ENCODE results near the gene CCDC112. TPM values are rescaled to one million over a fixed set of nuclear protein-coding genes. Genes with fewer than 3 reads are reported as not detected.

Gene CCDC112
- total RNA-seq, 1 donor from 2014 or later, result 9.1 TPM

- Mint-ChIP-seq H3K4me3 (no peak overlapping the region), H3K36me3 (peaks cover 10% of the 10 kb centered on the region), H3K27me3 (ENCODE audit: low read depth) (no peaks in the 10 kb centered on the region), H3K9me3 (no peaks in the 10 kb centered on the region), H3K27ac (no peak overlapping the region), H3K4me1 (peaks cover 4% of the 10 kb centered on the region)
- no peak for DNase-seq (ENCODE audit: low spot score in 2 of 2, unreplicated experiment in 2 of 2)
- TF ChIP-seq CTCF (IDR thresholded peaks at IDR 0.05; ENCODE audit: unreplicated experiment), result no peak
These were observed 54.4 kb downstream of the CCDC112 start for GRCh38 chr5:115241881-115242642.

GRCh38 chr5:115237066-115237465 is 59.4 kb downstream of the CCDC112 start:
- no peak for TF ChIP-seq CTCF (IDR thresholded peaks at IDR 0.05; ENCODE audit: unreplicated experiment)
- no peak for DNase-seq (ENCODE audit: low spot score in 2 of 2, unreplicated experiment in 2 of 2)
- Mint-ChIP-seq H3K4me1 (peaks cover 2% of the 10 kb centered on the region), H3K4me3 (no peak overlapping the region), H3K27me3 (ENCODE audit: low read depth) (no peaks in the 10 kb centered on the region), H3K36me3 (peaks cover 16% of the 10 kb centered on the region), H3K9me3 (no peaks in the 10 kb centered on the region), H3K27ac (no peak overlapping the region)

GRCh38 chr5:115236599-115236998 is 59.9 kb downstream of the CCDC112 start:
- no peak overlapping the region for H3K27ac Mint-ChIP-seq
- TF ChIP-seq CTCF (IDR thresholded peaks at IDR 0.05; ENCODE audit: unreplicated experiment), result no peak
- DNase-seq (ENCODE audit: low spot score in 2 of 2, unreplicated experiment in 2 of 2), result no peak
- H3K36me3 Mint-ChIP-seq, result peaks cover 16% of the 10 kb centered on the region
- no peaks in the 10 kb centered on the region for H3K9me3 Mint-ChIP-seq
- no peak overlapping the region for H3K4me3 Mint-ChIP-seq
- no peaks in the 10 kb centered on the region for H3K4me1 Mint-ChIP-seq
- H3K27me3 Mint-ChIP-seq (ENCODE audit: low read depth), result no peaks in the 10 kb centered on the region

GRCh38 chr5:115231598-115231997 is 64.9 kb downstream of the CCDC112 start:
- no peaks in the 10 kb centered on the region for H3K4me1 Mint-ChIP-seq
- H3K27ac Mint-ChIP-seq, result no peak overlapping the region
- no peaks in the 10 kb centered on the region for H3K27me3 Mint-ChIP-seq (ENCODE audit: low read depth)

GRCh38 chr5:115229606-115230005 is 66.8 kb downstream of the CCDC112 start:
- no peak for TF ChIP-seq CTCF (IDR thresholded peaks at IDR 0.05; ENCODE audit: unreplicated experiment)
- DNase-seq (ENCODE audit: low spot score in 2 of 2, unreplicated experiment in 2 of 2), result no peak
- Mint-ChIP-seq H3K36me3 (peaks cover 36% of the 10 kb centered on the region), H3K9me3 (no peaks in the 10 kb centered on the region), H3K4me3 (no peak overlapping the region), H3K4me1 (no peaks in the 10 kb centered on the region), H3K27me3 (ENCODE audit: low read depth) (no peaks in the 10 kb centered on the region), H3K27ac (no peak overlapping the region)

More at GRCh38 chr5:115231598-115231997, 64.9 kb downstream of the CCDC112 start:
- Mint-ChIP-seq H3K9me3 (no peaks in the 10 kb centered on the region), H3K4me3 (no peak overlapping the region), H3K36me3 (peaks cover 34% of the 10 kb centered on the region)
- no peak for TF ChIP-seq CTCF (IDR thresholded peaks at IDR 0.05; ENCODE audit: unreplicated experiment)
- DNase-seq (ENCODE audit: low spot score in 2 of 2, unreplicated experiment in 2 of 2), result no peak

All from mesothelial cell of epicardium (in vitro differentiated cells).